Trophoblast cell (in vitro differentiated cells and primary cell): ENCODE data around the gene TPM1.

Source experiments
- DNase-seq, 2 donors: peaks; one replicate each; pipeline ENCODE4 v3.0.0-alpha.2; 2016
- H2AFZ ChIP-seq: 2 replicates; pipeline ENCODE4 v1.6.1; 2013; ENCODE audit warnings: low read length, moderate library complexity, mild to moderate bottlenecking; ENCODE audit not compliant: insufficient read depth, poor library complexity
- H2AK5ac ChIP-seq: 2 replicates; pipeline ENCODE4 v1.6.1; 2013; ENCODE audit warnings: mild to moderate bottlenecking, low read length
- H2BK120ac ChIP-seq: 2 replicates; pipeline ENCODE4 v1.6.1; 2013; ENCODE audit warnings: low read length, mild to moderate bottlenecking, moderate library complexity; ENCODE audit not compliant: insufficient read depth, poor library complexity
- H2BK12ac ChIP-seq: 2 replicates; pipeline ENCODE4 v1.6.1; 2013; ENCODE audit warnings: mild to moderate bottlenecking, low read length, moderate library complexity
- H2BK5ac ChIP-seq: 2 replicates; pipeline ENCODE4 v1.6.1; 2013; ENCODE audit warnings: low read length, low read depth, moderate library complexity, mild to moderate bottlenecking; ENCODE audit not compliant: poor library complexity
- H3K14ac ChIP-seq: 2 replicates; pipeline ENCODE4 v1.6.1; 2013; ENCODE audit warnings: mild to moderate bottlenecking, low read length
- H3K18ac ChIP-seq: 2 replicates; pipeline ENCODE4 v1.6.1; 2013; ENCODE audit warnings: mild to moderate bottlenecking, low read length
- H3K23ac ChIP-seq: 2 replicates; pipeline ENCODE4 v1.6.1; 2013; ENCODE audit warnings: low read length
- H3K27ac ChIP-seq: 2 replicates; pipeline ENCODE4 v1.5.1; 2013; ENCODE audit warnings: low read depth, mild to moderate bottlenecking, inconsistent platforms, low read length, moderate library complexity
- H3K27me3 ChIP-seq: 2 replicates; pipeline ENCODE4 v1.6.1; 2013; ENCODE audit warnings: inconsistent platforms, mild to moderate bottlenecking, low read length, moderate library complexity; ENCODE audit not compliant: insufficient read depth
- H3K36me3 ChIP-seq, 2 experiments: 1 replicate in 1 of 2; 2 replicates in 1 of 2; pipeline ENCODE4 v1.6.1; 2013; ENCODE audit warnings: low read length in 2 of 2, mild to moderate bottlenecking in 2 of 2, moderate library complexity in 1 of 2; ENCODE audit not compliant: insufficient read depth in 2 of 2, control insufficient read depth in 1 of 2
- H3K4ac ChIP-seq: 2 replicates; pipeline ENCODE4 v1.6.1; 2013; ENCODE audit warnings: low read depth, mild to moderate bottlenecking, low read length, moderate library complexity
- H3K4me1 ChIP-seq, 2 experiments: 1 replicate in 1 of 2; 2 replicates in 1 of 2; pipeline ENCODE4 v1.6.1; 2013; ENCODE audit warnings: low read length in 2 of 2, mild to moderate bottlenecking in 2 of 2, moderate library complexity in 1 of 2; ENCODE audit not compliant: insufficient read depth in 2 of 2, control insufficient read depth in 1 of 2
- H3K4me2 ChIP-seq: 2 replicates; pipeline ENCODE4 v1.6.1; 2013; ENCODE audit warnings: inconsistent platforms, mild to moderate bottlenecking, low read length, moderate library complexity
- H3K4me3 ChIP-seq: 2 replicates; pipeline ENCODE4 v1.5.1; 2013; ENCODE audit warnings: mild to moderate bottlenecking, low read depth, low read length, inconsistent platforms
- H3K79me1 ChIP-seq: one replicate; pipeline ENCODE4 v1.6.1; 2013; ENCODE audit warnings: low read length
- H3K79me2 ChIP-seq: 2 replicates; pipeline ENCODE4 v1.6.1; 2013; ENCODE audit warnings: low read length, mild to moderate bottlenecking; ENCODE audit not compliant: control insufficient read depth, insufficient read depth, poor library complexity
- H3K9ac ChIP-seq: 2 replicates; pipeline ENCODE4 v1.6.1; 2013; ENCODE audit warnings: mild to moderate bottlenecking, low read length
- H3K9me3 ChIP-seq: 2 replicates; pipeline ENCODE4 v1.6.1; 2013; ENCODE audit warnings: low read depth, mild to moderate bottlenecking, control low read depth, inconsistent platforms, low read length; ENCODE audit not compliant: insufficient read depth
- H4K12ac ChIP-seq: 2 replicates; pipeline ENCODE4 v1.6.1; 2013; ENCODE audit warnings: low read depth, mild to moderate bottlenecking, low read length, moderate library complexity
- H4K8ac ChIP-seq: 2 replicates; pipeline ENCODE4 v1.6.1; 2013; ENCODE audit warnings: low read depth, mild to moderate bottlenecking, low read length, moderate library complexity
- H4K91ac ChIP-seq: one replicate; pipeline ENCODE4 v1.6.1; 2013; ENCODE audit warnings: low read depth, mild to moderate bottlenecking, low read length, moderate library complexity
- WGBS: extraction: QIAGEN DNeasy Blood & Tissue Kit; methylation state at CpG from one replicate; pipeline ENCODE4 v1.1.7; 2013; ENCODE audit warnings: missing lambda C conversion rate; ENCODE audit not compliant: insufficient read length, insufficient coverage; ENCODE audit errors: extremely low coverage; 5-methylcytosine and 5-hydroxymethylcytosine counted together

Gene TPM1

GRCh38 chr15:63047792-63048114 lies 5.2 kb downstream of the TPM1 start:
- peak overlapping the region; percentile 100 for H3K27ac ChIP-seq
- H3K9me3 ChIP-seq = no peaks in the 10 kb centered on the region
- no peak overlapping the region for H3K23ac ChIP-seq
- H3K4me3 ChIP-seq = no peak overlapping the region
- H3K79me2 ChIP-seq = peaks cover 24% of the 10 kb centered on the region
- H2BK120ac ChIP-seq = no peak overlapping the region
- H3K36me3 ChIP-seq = peaks cover 31 to 58% of the 10 kb centered on the region in 2 experiments
- H3K27me3 ChIP-seq = no peaks in the 10 kb centered on the region
- DNase-seq = no peak
- peak overlapping the region; percentile 63 for H3K4me2 ChIP-seq
- no CpG with 5 or more reads among the region's 12 CpGs for WGBS
- H4K91ac ChIP-seq = no peak overlapping the region
- no peak overlapping the region for H3K18ac ChIP-seq
- H3K14ac ChIP-seq = no peak overlapping the region
- peaks cover 40% of the 10 kb centered on the region for H3K79me1 ChIP-seq
- peak overlapping the region; percentile 87 for H3K9ac ChIP-seq
- peaks cover 3 to 4% of the 10 kb centered on the region in 2 experiments for H3K4me1 ChIP-seq
- H2AFZ ChIP-seq = no peak overlapping the region
- no peak overlapping the region for H2BK12ac ChIP-seq
- H3K4ac ChIP-seq = no peak overlapping the region
- peak overlapping the region; percentile 0 for H2BK5ac ChIP-seq
- no peak overlapping the region for H4K12ac ChIP-seq
- no peak overlapping the region for H2AK5ac ChIP-seq
- H4K8ac ChIP-seq = no peak overlapping the region

- peak overlapping the region; percentile 18 for H2BK5ac ChIP-seq
- H3K27ac ChIP-seq = peak overlapping the region; percentile 100
- peak overlapping the region; percentile 21 for H4K91ac ChIP-seq
- H3K23ac ChIP-seq = no peak overlapping the region
- peak overlapping the region; percentile 17 for H4K8ac ChIP-seq
- H4K12ac ChIP-seq = no peak overlapping the region
- peak overlapping the region; percentile 58 for H3K4me3 ChIP-seq
- peak overlapping the region; percentile 87 for H3K9ac ChIP-seq
- H3K18ac ChIP-seq = no peak overlapping the region
- no peak overlapping the region for H2AFZ ChIP-seq
- no peaks in the 10 kb centered on the region for H3K27me3 ChIP-seq
- peak overlapping the region; percentile 63 for H3K4me2 ChIP-seq
- H3K14ac ChIP-seq = no peak overlapping the region
- no peak overlapping the region for H2AK5ac ChIP-seq
- peaks cover 19% of the 10 kb centered on the region for H3K79me2 ChIP-seq
- H2BK120ac ChIP-seq = no peak overlapping the region
- H3K4ac ChIP-seq = peak overlapping the region; percentile 14
- H2BK12ac ChIP-seq = no peak overlapping the region
- H3K4me1 ChIP-seq = peaks cover 3 to 6% of the 10 kb centered on the region in 2 experiments
- peaks cover 35% of the 10 kb centered on the region for H3K79me1 ChIP-seq
- peak; percentile 86 to 93 for DNase-seq
- no CpG with 5 or more reads among the region's 75 CpGs for WGBS
- no peaks in the 10 kb centered on the region for H3K9me3 ChIP-seq
- H3K36me3 ChIP-seq = peaks cover 30 to 59% of the 10 kb centered on the region in 2 experiments
Observed at GRCh38 chr15:63048115-63048775, 5.7 kb downstream of the TPM1 start.

GRCh38 chr15:63048776-63049665 lies 6.5 kb downstream of the TPM1 start:
- peak overlapping the region; percentile 2 for H3K9ac ChIP-seq
- H4K91ac ChIP-seq = peak overlapping the region; percentile 11
- H2BK5ac ChIP-seq = no peak overlapping the region
- H3K23ac ChIP-seq = no peak overlapping the region
- no CpG with 5 or more reads among the region's 38 CpGs for WGBS
- H3K18ac ChIP-seq = no peak overlapping the region
- no peak overlapping the region for H3K4ac ChIP-seq
- peaks cover 11% of the 10 kb centered on the region for H3K79me2 ChIP-seq
- peaks cover 4 to 6% of the 10 kb centered on the region in 2 experiments for H3K4me1 ChIP-seq
- H3K79me1 ChIP-seq = peaks cover 28% of the 10 kb centered on the region
- peak overlapping the region; percentile 61 for H3K4me2 ChIP-seq
- peak overlapping the region; percentile 58 for H3K4me3 ChIP-seq
- H3K27me3 ChIP-seq = no peaks in the 10 kb centered on the region
- H3K9me3 ChIP-seq = no peaks in the 10 kb centered on the region
- no peak overlapping the region for H3K14ac ChIP-seq
- H2AFZ ChIP-seq = no peak overlapping the region
- no peak overlapping the region for H4K8ac ChIP-seq
- H2AK5ac ChIP-seq = no peak overlapping the region
- H2BK12ac ChIP-seq = no peak overlapping the region
- peaks cover 27 to 54% of the 10 kb centered on the region in 2 experiments for H3K36me3 ChIP-seq
- peak overlapping the region; percentile 0 for H2BK120ac ChIP-seq
- H4K12ac ChIP-seq = no peak overlapping the region
- peak overlapping the region; percentile 100 for H3K27ac ChIP-seq
- no peak for DNase-seq

GRCh38 chr15:63049783-63050371 lies 7.3 kb downstream of the TPM1 start:
- H3K23ac ChIP-seq = no peak overlapping the region
- H3K27ac ChIP-seq = peak overlapping the region; percentile 100
- WGBS = no CpG with 5 or more reads among the region's 8 CpGs
- no peak overlapping the region for H2AK5ac ChIP-seq
- peaks cover 5% of the 10 kb centered on the region for H3K79me2 ChIP-seq
- peaks cover 27 to 51% of the 10 kb centered on the region in 2 experiments for H3K36me3 ChIP-seq
- no peak overlapping the region for H3K4me3 ChIP-seq
- H3K79me1 ChIP-seq = peaks cover 22% of the 10 kb centered on the region
- H3K14ac ChIP-seq = no peak overlapping the region
- H3K27me3 ChIP-seq = no peaks in the 10 kb centered on the region
- no peak overlapping the region for H2BK12ac ChIP-seq
- H2BK120ac ChIP-seq = no peak overlapping the region
- no peak overlapping the region for H2BK5ac ChIP-seq
- H3K4ac ChIP-seq = peak overlapping the region; percentile 15
- H3K4me1 ChIP-seq = peaks cover 7 to 9% of the 10 kb centered on the region in 2 experiments
- no peak for DNase-seq
- peak overlapping the region; percentile 69 for H3K18ac ChIP-seq
- no peaks in the 10 kb centered on the region for H3K9me3 ChIP-seq
- H3K4me2 ChIP-seq = peak overlapping the region; percentile 61
- no peak overlapping the region for H4K12ac ChIP-seq
- H3K9ac ChIP-seq = no peak overlapping the region
- H4K8ac ChIP-seq = peak overlapping the region; percentile 16
- H4K91ac ChIP-seq = no peak overlapping the region
- no peak overlapping the region for H2AFZ ChIP-seq
